ENCODE results near the gene PSMD8.

PSMD8 gene

DNA sequence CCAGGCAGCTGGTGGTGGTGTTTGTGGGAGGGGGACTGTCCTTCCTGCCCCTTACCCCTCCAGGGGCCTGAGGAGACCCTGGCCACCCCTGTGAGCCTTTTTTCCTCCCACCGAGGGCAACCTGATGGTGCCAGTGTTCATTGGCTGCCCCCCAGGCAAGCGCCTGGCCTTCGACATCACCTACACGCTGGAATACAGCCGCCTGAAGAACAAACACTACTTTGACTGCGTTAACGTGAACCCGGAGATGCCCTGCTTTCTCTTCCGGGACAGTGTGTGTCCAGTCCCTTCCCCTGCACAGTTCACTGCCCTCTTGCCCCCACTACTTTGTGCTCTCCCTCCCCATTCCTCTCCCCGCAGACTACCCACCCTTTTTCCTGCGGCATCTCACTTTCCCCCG, 7.3 kb upstream of the PSMD8 start:
- no peak overlapping the region for H3K4me3 ChIP-seq (replicated peaks; ENCODE audit: low read depth, low read length)
- no peaks in the 10 kb centered on the region for H3K27me3 ChIP-seq (replicated peaks; ENCODE audit: control insufficient read depth, insufficient read depth, low read length)
- no peaks in the 10 kb centered on the region for H3K36me3 ChIP-seq (ENCODE audit: control insufficient read depth, insufficient read depth, low read length)
- DNase-seq (ENCODE audit: extremely low read depth, insufficient read length), result no peak
- TF ChIP-seq, protein P1, sequence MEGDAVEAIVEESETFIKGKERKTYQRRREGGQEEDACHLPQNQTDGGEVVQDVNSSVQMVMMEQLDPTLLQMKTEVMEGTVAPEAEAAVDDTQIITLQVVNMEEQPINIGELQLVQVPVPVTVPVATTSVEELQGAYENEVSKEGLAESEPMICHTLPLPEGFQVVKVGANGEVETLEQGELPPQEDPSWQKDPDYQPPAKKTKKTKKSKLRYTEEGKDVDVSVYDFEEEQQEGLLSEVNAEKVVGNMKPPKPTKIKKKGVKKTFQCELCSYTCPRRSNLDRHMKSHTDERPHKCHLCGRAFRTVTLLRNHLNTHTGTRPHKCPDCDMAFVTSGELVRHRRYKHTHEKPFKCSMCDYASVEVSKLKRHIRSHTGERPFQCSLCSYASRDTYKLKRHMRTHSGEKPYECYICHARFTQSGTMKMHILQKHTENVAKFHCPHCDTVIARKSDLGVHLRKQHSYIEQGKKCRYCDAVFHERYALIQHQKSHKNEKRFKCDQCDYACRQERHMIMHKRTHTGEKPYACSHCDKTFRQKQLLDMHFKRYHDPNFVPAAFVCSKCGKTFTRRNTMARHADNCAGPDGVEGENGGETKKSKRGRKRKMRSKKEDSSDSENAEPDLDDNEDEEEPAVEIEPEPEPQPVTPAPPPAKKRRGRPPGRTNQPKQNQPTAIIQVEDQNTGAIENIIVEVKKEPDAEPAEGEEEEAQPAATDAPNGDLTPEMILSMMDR (IDR thresholded peaks at IDR 0.05; ENCODE audit: insufficient read depth, low read length, poor library complexity, severe bottlenecking), result no peak

DNA sequence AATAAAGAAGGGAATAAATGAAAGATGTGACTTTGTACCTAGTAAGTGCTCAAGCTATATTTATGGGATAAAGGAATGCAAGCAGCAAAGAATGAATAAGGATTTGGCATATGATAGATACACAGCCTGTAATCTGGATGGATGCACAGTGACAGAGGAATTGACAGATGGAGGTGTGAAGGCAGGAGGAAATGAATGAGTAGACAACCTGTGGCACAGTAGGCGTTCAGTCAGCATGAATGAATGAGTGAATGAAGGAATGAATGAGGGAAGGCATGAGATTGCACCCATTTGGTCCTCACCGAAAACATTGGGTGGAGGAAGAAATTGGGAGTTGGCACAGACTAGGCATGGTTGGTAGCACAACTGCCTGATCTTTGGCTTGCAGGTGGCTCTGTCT, 4.8 kb upstream of the PSMD8 start:
- Histone ChIP-seq H3K27me3 (replicated peaks; ENCODE audit: control insufficient read depth, insufficient read depth, low read length) (no peaks in the 10 kb centered on the region), H3K36me3 (ENCODE audit: control insufficient read depth, insufficient read depth, low read length) (no peaks in the 10 kb centered on the region), H3K4me3 (replicated peaks; ENCODE audit: low read depth, low read length) (no peak overlapping the region)
- DNase-seq (ENCODE audit: extremely low read depth, insufficient read length), result no peak
- TF ChIP-seq, protein P1 (IDR thresholded peaks at IDR 0.05; ENCODE audit: insufficient read depth, low read length, poor library complexity, severe bottlenecking), result no peak

DNA sequence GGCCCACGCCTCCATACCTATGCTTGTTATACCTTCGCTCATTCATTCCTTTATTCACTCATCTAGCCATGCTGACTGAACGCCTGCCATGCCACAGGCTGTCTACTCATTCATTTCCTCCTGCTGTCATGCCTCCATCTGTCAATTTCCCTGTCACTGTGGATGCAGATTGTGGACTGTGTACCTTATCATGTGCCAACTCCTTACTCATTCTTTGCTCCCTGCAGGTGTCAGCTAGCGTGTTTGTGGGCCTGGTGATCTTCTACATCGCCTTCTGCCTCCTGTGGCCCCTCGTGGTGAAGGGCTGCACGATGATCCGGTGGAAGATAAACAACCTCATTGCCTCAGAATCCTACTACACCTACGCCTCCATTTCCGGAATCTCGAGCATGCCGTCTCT, 4.1 kb upstream of the PSMD8 start:
- TF ChIP-seq, protein P1 (IDR thresholded peaks at IDR 0.05; ENCODE audit: insufficient read depth, low read length, poor library complexity, severe bottlenecking), result no peak
- DNase-seq (ENCODE audit: extremely low read depth, insufficient read length), result no peak

DNA sequence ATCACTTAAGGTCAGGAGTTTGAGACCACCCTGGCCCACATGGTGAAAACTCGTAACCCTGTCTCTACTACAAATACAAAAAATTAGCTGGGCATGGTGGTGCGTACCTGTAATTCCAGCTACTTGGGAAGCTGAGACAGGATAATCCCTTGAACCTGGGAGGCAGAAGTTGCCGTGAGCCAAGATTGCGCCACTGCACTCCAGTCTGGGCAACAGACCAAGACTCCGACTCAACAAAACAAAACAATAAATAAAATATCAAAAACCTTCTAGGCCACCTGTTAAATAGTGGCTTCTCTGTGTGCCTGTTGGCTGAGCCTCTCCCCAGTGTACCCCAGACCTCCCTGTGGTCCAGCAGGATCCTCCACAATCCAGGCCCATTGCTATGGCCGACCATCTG, 3.3 kb upstream of the PSMD8 start:
- DNase-seq (ENCODE audit: extremely low read depth, insufficient read length), result no peak
- no peaks in the 10 kb centered on the region for H3K27me3 ChIP-seq (replicated peaks; ENCODE audit: control insufficient read depth, insufficient read depth, low read length)
- TF ChIP-seq, protein P1 (IDR thresholded peaks at IDR 0.05; ENCODE audit: insufficient read depth, low read length, poor library complexity, severe bottlenecking), result no peak
- peaks cover under 1% of the 10 kb centered on the region; the same call in 1 of the 2 replicates for H3K36me3 ChIP-seq (ENCODE audit: control insufficient read depth, insufficient read depth, low read length)
- H3K4me3 ChIP-seq (replicated peaks; ENCODE audit: low read depth, low read length), result no peak overlapping the region

More for the DNA sequence above, 4.1 kb upstream of the PSMD8 start:
- H3K36me3 ChIP-seq (ENCODE audit: control insufficient read depth, insufficient read depth, low read length), result no peaks in the 10 kb centered on the region
- H3K4me3 ChIP-seq (replicated peaks; ENCODE audit: low read depth, low read length), result no peak overlapping the region
- no peaks in the 10 kb centered on the region for H3K27me3 ChIP-seq (replicated peaks; ENCODE audit: control insufficient read depth, insufficient read depth, low read length)

DNA sequence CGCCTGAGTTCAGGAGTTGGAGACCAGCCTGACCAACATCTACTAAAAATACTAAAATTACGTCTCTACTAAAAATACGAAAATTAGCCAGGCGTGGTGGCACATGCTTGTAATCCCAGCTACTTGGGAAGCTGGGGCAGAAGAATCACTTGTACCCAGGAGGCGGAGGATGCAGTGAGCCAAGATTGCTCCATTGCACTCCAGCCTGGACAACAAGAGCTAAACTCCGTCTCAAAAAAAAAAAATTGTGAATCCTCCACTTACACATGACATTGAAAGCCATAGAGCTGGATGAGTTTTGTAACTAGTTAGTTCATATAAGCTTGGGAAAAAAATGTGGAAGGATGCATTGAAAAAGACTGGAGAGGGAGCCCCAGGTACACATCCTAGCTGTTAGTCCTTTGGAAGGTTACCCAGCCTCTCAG, 452 bp upstream of the PSMD8 start:
- H3K27me3 ChIP-seq (replicated peaks; ENCODE audit: control insufficient read depth, insufficient read depth, low read length), result no peaks in the 10 kb centered on the region
- TF ChIP-seq, protein P1 (IDR thresholded peaks at IDR 0.05; ENCODE audit: insufficient read depth, low read length, poor library complexity, severe bottlenecking), result no peak
- peak overlapping the region; percentile 46 for H3K4me3 ChIP-seq (replicated peaks; ENCODE audit: low read depth, low read length)
- DNase-seq (ENCODE audit: extremely low read depth, insufficient read length), result no peak
- peaks cover 6% of the 10 kb centered on the region for H3K36me3 ChIP-seq (ENCODE audit: control insufficient read depth, insufficient read depth, low read length)

DNA sequence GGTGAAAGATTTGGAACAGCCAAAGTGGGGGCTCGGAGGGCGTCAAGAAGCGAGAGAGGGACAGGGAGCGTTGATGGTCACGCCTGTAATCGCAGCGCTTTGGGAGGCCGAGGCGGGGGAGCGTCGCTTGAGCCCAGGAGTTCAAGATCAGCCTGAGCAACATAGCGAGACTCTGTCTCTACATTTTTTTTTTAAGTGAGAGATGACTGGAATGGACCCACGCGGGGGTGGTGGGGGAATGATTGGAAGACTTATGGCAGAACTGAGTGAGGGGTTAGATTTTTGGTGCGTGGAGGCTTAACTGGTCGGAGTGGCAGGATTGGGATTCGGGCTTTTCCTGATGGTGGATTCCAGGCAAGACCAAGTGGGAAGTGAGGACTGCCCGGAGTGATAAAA, 725 bp downstream of the PSMD8 start:
- no peaks in the 10 kb centered on the region for H3K27me3 ChIP-seq (replicated peaks; ENCODE audit: control insufficient read depth, insufficient read depth, low read length)
- H3K36me3 ChIP-seq (ENCODE audit: control insufficient read depth, insufficient read depth, low read length), result peaks cover 12% of the 10 kb centered on the region
- TF ChIP-seq, protein P1 (IDR thresholded peaks at IDR 0.05; ENCODE audit: insufficient read depth, low read length, poor library complexity, severe bottlenecking), result no peak
- H3K4me3 ChIP-seq (replicated peaks; ENCODE audit: low read depth, low read length), result peak overlapping the region; percentile 96
- no peak for DNase-seq (ENCODE audit: extremely low read depth, insufficient read length)

All from GM06990 (cell line).